Transverse colon (tissue), 4 donors: Measurements from ENCODE around the gene CLK3. TPM values are rescaled to one million over a fixed set of nuclear protein-coding genes. Genes with fewer than 3 reads are reported as not detected.
"Not testable (repeated sequence)": the region's sequence is repeated elsewhere in the genome, so short reads cannot be mapped to it uniquely, and the experiment has no call there.

Experiments
- DNase-seq: peaks from one replicate; pipeline ENCODE4 v3.0.0-alpha.2; 2019
- H3K27ac ChIP-seq, 4 donors: fragments of 200-600 bp; sonication (generic); 2 replicates each; pipeline ENCODE4 v1.5.1; 2016 to 2018; ENCODE audit warnings: inconsistent platforms in 4 of 4
- H3K27me3 ChIP-seq: fragments of 200-600 bp; sonication (generic); 2 replicates; pipeline ENCODE4 v1.5.1; 2017; ENCODE audit warnings: inconsistent platforms
- H3K36me3 ChIP-seq, 4 donors: fragments of 200-600 bp; sonication (generic); 2 replicates each; pipeline ENCODE4 v1.5.1; 2017 to 2019; ENCODE audit warnings: inconsistent platforms in 4 of 4
- H3K4me1 ChIP-seq, 4 donors: fragments of 200-600 bp; sonication (generic); 2 replicates each; pipeline ENCODE4 v1.5.1; 2017 to 2020; ENCODE audit warnings: inconsistent platforms in 4 of 4
- H3K4me3 ChIP-seq, 4 donors: fragments of 200-600 bp; sonication (generic); 1 replicate in 1 of 4; 2 replicates in 3 of 4; pipeline versions ENCODE4 v1.5.1 to v1.6.1; 2017 to 2019; ENCODE audit warnings: inconsistent platforms in 4 of 4
- H3K9me3 ChIP-seq, 2 donors: fragments of 200-600 bp; sonication (generic); 2 replicates each; pipeline ENCODE4 v1.5.1; 2017 to 2019; ENCODE audit warnings: inconsistent platforms in 2 of 2
- EP300 ChIP-seq: sonication (generic); formaldehyde crosslinking; IDR thresholded peaks from one replicate; pipeline ENCODE4 v1.6.1; 2017; ENCODE audit warnings: antibody characterized with exemption, low read depth
- POLR2A ChIP-seq: fragments of 450-650 bp; IDR thresholded peaks from one replicate; pipeline ENCODE4 v1.6.1; 2016; ENCODE audit warnings: antibody characterized with exemption, mild to moderate bottlenecking, moderate library complexity
- POLR2AphosphoS5 ChIP-seq, 3 donors: sonication (generic); formaldehyde crosslinking; IDR thresholded peaks; one replicate each; pipeline ENCODE4 v1.6.1; 2016; ENCODE audit warnings: antibody characterized with exemption in 3 of 3
- WGBS, 2 donors: methylation state at CpG; one replicate each; pipeline ENCODE4 v1.1.5; 2018; ENCODE audit warnings: low coverage in 1 of 2; 5-methylcytosine and 5-hydroxymethylcytosine counted together
- in situ Hi-C, 4 donors: fragments of 200-750 bp; cut with MboI; loops; one replicate each; pipeline versions ENCODE4 v1.15.0 to v1.15.1; 2017; ENCODE audit warnings: low sequenced_read_pairs in 3 of 4, low pct_ligation_motif_present in 1 of 4, low pct_unique_long_range_greater_than_20kb in 1 of 4
- intact Hi-C: fragments of 100-400 bp; cut with DNase I; formaldehyde crosslinking; loops from one replicate; pipeline ENCODE4 v1.15.1; 2023; ENCODE audit warnings: low total_unique reads
- total RNA-seq, 4 donors: library from RNA; depleted of rRNA; stranded (reverse); fragments of >200 nt; gene quantifications; one replicate each; pipeline ENCODE4 v1.1.0, GENCODE V29; 2016
- TF ChIP-seq, protein P1 (sequence below), 5 experiments: fragments of 200-600 bp in 3 of 5; fragments of 450-650 bp in 2 of 5; sonication (generic) in 3 of 5; IDR thresholded peaks; 1 replicate in 2 of 5; 2 replicates in 3 of 5; pipeline ENCODE4 v1.5.1; 2016 to 2017; ENCODE audit warnings: antibody characterized with exemption in 5 of 5, inconsistent platforms in 3 of 5, mild to moderate bottlenecking in 2 of 5, moderate library complexity in 1 of 5

The CLK3 gene
- total RNA-seq, 4 donors from 2014 or later, result 144 to 420 (median 208) TPM

DNA sequence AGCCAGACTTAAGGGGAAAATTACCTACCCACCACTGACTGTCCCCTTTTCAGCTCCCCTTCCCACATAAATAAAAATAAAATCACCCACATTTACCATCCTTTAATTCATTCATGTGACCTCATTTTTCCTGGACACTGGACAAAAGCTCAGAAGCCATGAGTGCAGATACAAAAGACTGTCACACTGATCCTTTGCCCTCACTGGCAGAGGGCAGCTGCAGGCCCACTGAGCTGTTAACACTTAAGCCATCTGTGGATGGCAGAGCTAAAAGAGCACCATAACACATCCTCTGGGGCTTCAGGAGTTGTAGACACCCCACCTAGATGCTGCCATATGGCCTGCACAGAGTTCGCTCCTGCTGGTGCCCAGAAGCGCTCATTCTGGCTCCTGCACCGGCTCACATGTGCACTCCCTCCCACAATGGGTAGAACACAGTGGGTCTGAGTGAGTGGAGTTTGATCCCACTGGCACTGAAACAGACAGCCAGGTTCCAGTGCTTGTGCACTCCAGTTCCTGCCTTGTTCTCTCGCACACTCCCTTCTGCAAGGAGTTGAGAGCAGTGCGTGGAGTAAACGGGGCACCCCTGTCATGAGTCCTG, 41.4 kb downstream of the CLK3 start:
- peaks cover 4 to 42% (median 22%) of the 10 kb centered on the region in 4 donors for H3K4me1 ChIP-seq
- TF ChIP-seq, protein P1, sequence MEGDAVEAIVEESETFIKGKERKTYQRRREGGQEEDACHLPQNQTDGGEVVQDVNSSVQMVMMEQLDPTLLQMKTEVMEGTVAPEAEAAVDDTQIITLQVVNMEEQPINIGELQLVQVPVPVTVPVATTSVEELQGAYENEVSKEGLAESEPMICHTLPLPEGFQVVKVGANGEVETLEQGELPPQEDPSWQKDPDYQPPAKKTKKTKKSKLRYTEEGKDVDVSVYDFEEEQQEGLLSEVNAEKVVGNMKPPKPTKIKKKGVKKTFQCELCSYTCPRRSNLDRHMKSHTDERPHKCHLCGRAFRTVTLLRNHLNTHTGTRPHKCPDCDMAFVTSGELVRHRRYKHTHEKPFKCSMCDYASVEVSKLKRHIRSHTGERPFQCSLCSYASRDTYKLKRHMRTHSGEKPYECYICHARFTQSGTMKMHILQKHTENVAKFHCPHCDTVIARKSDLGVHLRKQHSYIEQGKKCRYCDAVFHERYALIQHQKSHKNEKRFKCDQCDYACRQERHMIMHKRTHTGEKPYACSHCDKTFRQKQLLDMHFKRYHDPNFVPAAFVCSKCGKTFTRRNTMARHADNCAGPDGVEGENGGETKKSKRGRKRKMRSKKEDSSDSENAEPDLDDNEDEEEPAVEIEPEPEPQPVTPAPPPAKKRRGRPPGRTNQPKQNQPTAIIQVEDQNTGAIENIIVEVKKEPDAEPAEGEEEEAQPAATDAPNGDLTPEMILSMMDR (IDR thresholded peaks at IDR 0.05), result no peak
- TF ChIP-seq EP300, result no peak
- no peak for TF ChIP-seq POLR2AphosphoS5 (IDR thresholded peaks at IDR 0.05)
- no peak for TF ChIP-seq POLR2A
- H3K9me3 ChIP-seq, result no peaks in the 10 kb centered on the region
- DNase-seq, result no peak
- H3K27me3 ChIP-seq, result no peaks in the 10 kb centered on the region
- no peak overlapping the region for H3K27ac ChIP-seq
- intact Hi-C loops, result no loop called here
- no peaks in the 10 kb centered on the region for H3K36me3 ChIP-seq
- in situ Hi-C loops, result no loop called here
- 89% methylated on average over 6 of the region's 6 CpGs; no CpG with 5 or more reads in 1 of the 2 donors for WGBS, 2 donors
- H3K4me3 ChIP-seq, result no peak overlapping the region

DNA sequence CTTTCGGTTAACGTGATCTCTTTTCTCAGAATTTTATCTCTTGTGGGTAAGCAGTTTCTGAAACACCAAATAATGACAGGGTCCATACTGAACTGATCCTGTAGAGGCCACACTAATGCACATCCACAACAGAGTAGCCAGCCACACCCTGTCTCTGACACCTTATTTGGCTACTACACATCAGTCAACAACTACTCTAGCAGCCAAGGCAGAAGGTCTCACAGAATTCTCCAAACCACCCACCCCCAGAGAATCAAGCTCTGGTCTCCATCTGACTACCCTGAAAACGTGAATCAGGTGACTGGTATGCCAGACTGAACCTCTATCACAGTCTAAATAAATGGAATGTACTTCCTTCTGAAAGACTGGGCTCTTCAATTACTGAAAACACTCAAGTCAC, 42.2 kb downstream of the CLK3 start:
- intact Hi-C loops (no loop called here), in situ Hi-C loops (no loop called here)
- no peak for TF ChIP-seq EP300
- Histone ChIP-seq H3K4me3 (no peak overlapping the region), H3K27me3 (no peaks in the 10 kb centered on the region), H3K4me1 (peaks cover 7 to 44% (median 28%) of the 10 kb centered on the region in 4 donors), H3K27ac (no peak overlapping the region), H3K36me3 (no peaks in the 10 kb centered on the region), H3K9me3 (no peaks in the 10 kb centered on the region)
- WGBS, 2 donors, result 69 to 100% methylated on average over 2 to 3 of the region's 3 CpGs
- no peak for DNase-seq

DNA sequence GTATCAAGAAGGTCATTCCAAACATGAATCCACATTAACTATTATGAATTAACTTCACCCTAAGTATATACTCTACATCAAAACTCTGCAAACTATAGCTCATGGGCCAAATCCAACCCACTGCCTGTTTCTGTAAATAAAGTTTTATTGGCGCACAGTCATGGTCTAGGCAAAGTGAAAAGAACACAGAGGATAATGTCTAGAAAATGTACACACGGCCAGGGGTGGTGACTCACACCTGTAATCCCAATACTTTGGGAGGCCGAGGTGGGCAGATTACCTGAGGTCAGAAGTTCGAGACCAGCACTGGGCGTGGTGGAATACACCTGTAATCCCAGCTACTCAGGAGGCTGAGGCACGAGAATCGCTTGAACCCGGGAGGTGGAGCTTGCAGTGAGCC, 45.6 kb downstream of the CLK3 start:
- H3K4me1 ChIP-seq, result peaks cover 9 to 40% (median 31%) of the 10 kb centered on the region in 4 donors
- DNase-seq, result peak; percentile 59

DNA sequence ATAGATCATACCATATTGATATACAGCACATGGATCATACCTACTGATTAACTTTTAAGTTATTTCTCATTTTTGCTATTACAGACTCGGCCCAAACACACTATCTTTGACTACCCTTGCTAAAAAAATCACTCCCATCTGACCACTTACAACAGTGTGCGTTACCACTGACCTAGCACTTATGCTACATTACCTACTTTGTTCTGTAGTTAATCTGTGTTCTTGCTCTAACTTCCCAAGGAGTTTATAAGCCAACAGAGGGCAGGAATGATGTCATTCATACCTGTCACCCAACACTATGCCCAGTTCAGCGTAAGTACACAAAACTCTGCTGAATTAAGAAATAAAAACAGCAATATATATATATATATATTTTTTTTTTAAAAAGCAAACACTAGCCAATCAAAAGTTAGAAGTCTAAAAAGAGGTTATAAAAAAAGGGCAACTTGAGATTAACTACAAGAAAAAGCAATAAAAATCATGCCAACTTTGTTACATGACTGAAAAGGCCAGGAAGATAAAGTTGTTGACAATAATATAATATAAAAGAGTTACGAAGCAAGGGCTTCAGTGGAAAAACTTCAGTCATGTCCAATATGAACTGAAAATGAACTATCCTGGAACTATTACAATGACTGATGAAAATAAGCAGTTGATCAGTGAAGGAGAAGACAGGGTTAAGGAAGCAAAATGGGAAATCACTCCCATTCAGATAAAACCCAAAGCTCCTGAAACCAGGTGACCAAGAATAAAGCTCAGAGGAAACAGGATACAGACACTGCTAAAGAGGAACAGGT, 46.6 kb downstream of the CLK3 start:
- H3K9me3 ChIP-seq, result no peaks in the 10 kb centered on the region
- peak overlapping the region; percentile 72 to 79 (median 75) for H3K27ac ChIP-seq
- TF ChIP-seq, protein P1 (IDR thresholded peaks at IDR 0.05), result no peak
- TF ChIP-seq EP300 (no peak), POLR2AphosphoS5 (IDR thresholded peaks at IDR 0.05) (no peak), POLR2A (no peak)
- peaks cover 9 to 40% (median 31%) of the 10 kb centered on the region in 4 donors for H3K4me1 ChIP-seq
- peaks cover 0 to 2% (median 0%) of the 10 kb centered on the region in 4 donors for H3K36me3 ChIP-seq
- in situ Hi-C loops (no loop called here), intact Hi-C loops (no loop called here)
- H3K4me3 ChIP-seq, result no peak overlapping the region
- no peaks in the 10 kb centered on the region for H3K27me3 ChIP-seq
- DNase-seq, result no peak
- 59 to 60% methylated on average over 2 to 4 of the region's 4 CpGs for WGBS, 2 donors

More for the DNA sequence above, 45.6 kb downstream of the CLK3 start:
- in situ Hi-C loops, H3K9me3 ChIP-seq, H3K27me3 ChIP-seq, H3K4me3 ChIP-seq, intact Hi-C loops, H3K36me3 ChIP-seq: not testable (repeated sequence)
- peak overlapping the region in 1 of 4 donors; percentile 75 for H3K27ac ChIP-seq
- peak in 1 of 3 donors; percentile 10 for TF ChIP-seq POLR2AphosphoS5 (IDR thresholded peaks at IDR 0.05)
- WGBS, 2 donors, result 83 to 84% methylated on average over 3 to 8 of the region's 8 CpGs

DNA sequence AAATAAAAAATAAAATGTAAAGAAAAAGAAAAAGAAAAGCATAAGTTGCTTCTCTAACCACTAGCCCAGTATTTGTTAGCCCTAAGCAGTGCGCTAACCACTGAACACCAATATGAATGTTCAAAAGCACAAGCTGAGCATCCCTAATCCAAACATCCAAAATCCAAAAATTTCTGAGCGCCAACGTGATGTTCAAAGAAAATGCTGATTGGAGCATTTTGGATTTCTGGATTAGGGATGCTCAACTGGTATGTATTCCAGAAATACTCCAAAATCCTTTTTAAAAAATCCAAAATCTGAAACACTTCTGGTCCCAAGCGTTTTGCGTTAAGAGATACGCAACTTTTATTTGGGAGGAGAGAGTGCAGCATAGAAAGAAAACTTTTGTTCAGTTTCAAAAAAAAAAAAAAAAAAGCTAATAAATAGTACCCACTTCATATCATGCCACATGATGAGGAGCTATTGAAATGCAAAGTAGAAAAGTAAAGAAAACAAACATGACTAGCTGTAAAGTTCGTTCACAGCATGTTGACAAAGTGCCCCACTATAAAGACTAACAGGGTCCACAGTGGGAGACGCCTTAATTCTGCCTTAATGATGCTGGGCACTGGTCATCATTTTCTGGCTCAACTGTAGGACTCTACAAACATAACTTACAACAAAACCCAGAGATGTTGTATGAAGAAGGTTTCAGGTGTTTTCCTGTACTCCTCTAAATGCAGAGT, 47.8 kb downstream of the CLK3 start:
- intact Hi-C loops (no loop called here), in situ Hi-C loops (no loop called here)
- Histone ChIP-seq H3K27me3 (no peaks in the 10 kb centered on the region), H3K4me3 (no peak overlapping the region), H3K4me1 (peaks cover 9 to 40% (median 31%) of the 10 kb centered on the region in 4 donors), H3K27ac (peak overlapping the region; percentile 72 to 79 (median 75)), H3K9me3 (no peaks in the 10 kb centered on the region), H3K36me3 (peaks cover 0 to 2% (median under 1%) of the 10 kb centered on the region in 4 donors)
- TF ChIP-seq, protein P1 (IDR thresholded peaks at IDR 0.05), result no peak
- TF ChIP-seq POLR2A (no peak), EP300 (no peak), POLR2AphosphoS5 (IDR thresholded peaks at IDR 0.05) (no peak)
- WGBS, 2 donors, result 80 to 86% methylated on average over 7 to 8 of the region's 8 CpGs
- DNase-seq, result no peak
